Measurements from ENCODE around the gene GATA2.

GATA2 gene

GRCh38 chr3:128502712-128503111, 9.7 kb upstream of the GATA2 start:
- DNase-seq (ENCODE audit: low read depth in 2 of 2) = no peak

DNA sequence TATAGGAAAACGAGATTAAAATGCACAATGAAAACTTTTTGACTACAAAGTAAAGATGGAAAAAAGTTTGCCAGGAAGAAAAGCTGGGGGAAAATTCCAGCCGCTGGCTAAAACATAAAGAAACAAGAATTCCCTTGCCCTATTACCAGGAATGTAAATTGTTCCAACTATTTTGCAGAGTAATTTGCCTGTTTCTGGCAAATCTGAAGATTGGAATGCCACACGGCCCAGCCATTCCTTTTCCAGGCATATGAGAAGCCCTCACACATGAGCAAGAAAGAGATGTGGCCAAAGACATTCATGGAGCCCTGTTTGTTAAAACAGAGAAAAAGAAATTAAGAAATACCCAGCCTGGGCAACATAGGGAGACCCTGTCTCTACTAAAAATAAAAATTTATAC, 8.4 kb upstream of the GATA2 start:
- DNase-seq (ENCODE audit: low read depth in 2 of 2) = no peak

GRCh38 chr3:128500556-128500955, 7.6 kb upstream of the GATA2 start:
- no peak for DNase-seq (ENCODE audit: low read depth in 2 of 2)

- DNase-seq (ENCODE audit: low read depth in 2 of 2) = no peak
Measured at GRCh38 chr3:128499724-128500275, 6.8 kb upstream of the GATA2 start.

- DNase-seq (ENCODE audit: low read depth in 2 of 2) = no peak
Measured at GRCh38 chr3:128498901-128499530, 6.0 kb upstream of the GATA2 start.

DNA sequence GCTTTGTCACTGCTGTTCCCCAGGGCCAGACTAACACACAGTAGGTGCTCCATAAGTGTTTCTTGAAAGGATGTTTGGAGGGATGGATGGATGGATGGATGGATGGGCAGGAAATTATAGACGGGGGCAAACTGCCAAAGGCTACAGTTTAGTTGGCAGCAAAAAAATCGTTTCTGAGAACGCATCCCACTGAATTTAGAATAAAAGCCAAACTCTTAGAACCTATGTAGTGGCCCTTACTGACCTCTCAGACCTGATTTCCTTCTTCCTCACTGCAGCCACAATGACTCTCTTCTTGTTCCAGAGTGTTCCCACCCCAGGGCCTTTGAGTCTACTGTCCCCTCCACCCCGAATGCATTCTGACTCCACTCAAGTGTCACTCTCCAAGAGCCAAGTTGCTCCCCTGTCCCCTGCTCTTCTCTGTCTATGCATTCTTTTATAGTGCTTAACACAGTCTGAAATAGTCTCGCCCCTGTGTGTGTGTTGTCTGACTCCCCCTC, 5.2 kb upstream of the GATA2 start:
- no peak for DNase-seq (ENCODE audit: low read depth in 2 of 2)

GRCh38 chr3:128497305-128498126, 4.5 kb upstream of the GATA2 start:
- no peak for DNase-seq (ENCODE audit: low read depth in 2 of 2)

DNA sequence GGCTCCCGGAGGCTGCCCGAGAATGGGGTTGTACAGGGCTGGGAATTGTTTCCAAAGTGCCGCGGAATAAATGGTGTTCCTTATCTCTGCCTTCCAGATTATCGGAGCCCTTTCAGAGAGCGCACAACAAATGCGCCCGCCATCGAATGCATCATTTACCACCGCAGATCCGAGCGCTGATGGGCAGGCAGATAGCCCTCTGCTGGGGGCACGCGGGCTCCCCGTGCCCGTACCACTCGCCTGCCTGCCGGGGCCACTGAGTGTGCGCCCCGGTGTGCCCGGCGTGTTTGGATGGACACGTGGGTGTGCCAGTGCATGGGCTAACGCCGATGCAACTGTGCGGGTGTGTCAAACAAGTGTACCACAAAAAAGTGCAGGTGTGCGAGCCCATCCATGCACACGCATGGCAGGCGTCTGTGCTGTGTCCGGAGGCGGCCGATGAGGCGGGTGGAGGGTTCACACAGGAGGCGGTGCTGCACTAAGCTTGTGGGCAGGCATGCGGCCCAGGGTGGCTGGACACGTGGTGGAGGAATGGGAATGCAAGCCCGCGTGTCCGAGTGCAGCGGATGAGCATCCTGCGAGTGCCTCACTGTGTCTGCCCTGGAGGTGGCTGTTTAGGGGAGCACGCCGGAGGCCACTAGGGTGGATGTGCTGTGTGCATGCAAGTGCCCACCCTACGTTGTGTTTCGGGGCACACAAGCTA, 3.8 kb upstream of the GATA2 start:
- DNase-seq (ENCODE audit: low read depth in 2 of 2) = no peak

DNA sequence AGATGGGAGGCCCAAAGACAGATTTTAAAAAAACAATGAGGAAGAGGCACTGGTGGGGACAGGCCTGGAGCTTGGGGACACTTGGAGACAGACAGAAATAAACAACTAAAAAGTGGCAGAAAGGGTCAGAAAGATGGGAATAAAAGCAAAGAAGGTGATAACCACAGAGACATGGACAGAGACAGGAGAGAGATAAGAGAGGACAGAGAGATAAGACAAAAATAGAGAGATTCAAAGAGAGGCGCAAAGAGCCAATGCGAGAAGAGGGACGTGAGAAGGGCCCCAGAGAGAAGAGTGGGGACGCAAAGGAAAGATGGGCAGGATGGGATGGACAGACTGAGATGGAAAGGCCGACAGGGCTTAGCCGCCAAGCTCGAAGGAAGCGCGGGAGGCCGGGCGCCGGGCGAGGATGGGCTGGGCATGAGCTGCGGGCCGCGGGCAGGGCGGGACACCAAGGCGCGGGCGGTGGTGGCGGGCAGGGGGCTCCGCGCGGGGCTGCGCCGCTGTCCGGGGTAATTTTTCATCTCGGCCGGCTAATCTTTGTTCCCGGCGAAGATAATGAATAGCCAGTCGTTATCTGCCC, 3.1 kb upstream of the GATA2 start:
- no peak for DNase-seq (ENCODE audit: low read depth in 2 of 2)

- no peak for DNase-seq (ENCODE audit: low read depth in 2 of 2)
Measured at GRCh38 chr3:128495435-128495970, 2.5 kb upstream of the GATA2 start.

- DNase-seq (ENCODE audit: low read depth in 2 of 2) = no peak
Measured at GRCh38 chr3:128494367-128494650, 1.3 kb upstream of the GATA2 start.

- DNase-seq (ENCODE audit: low read depth in 2 of 2) = no peak
Measured at GRCh38 chr3:128493570-128494366, 767 bp upstream of the GATA2 start.

GRCh38 chr3:128491941-128492670, 895 bp downstream of the GATA2 start:
- DNase-seq (ENCODE audit: low read depth in 2 of 2) = no peak

DNA sequence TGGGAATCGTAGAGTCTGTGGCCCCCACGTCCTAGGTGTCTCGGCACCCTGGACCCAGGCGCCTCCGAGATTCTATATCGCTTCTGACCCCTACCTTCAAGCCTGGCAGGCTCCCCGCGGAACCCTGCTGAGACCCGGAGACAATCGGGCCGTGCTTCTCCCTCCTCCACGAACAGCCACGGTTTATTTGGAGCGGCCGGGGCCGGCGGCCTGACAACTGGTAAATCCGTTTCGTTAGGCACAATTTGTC, 1.4 kb downstream of the GATA2 start:
- DNase-seq (ENCODE audit: low read depth in 2 of 2) = no peak

- no peak for DNase-seq (ENCODE audit: low read depth in 2 of 2)
Measured at GRCh38 chr3:128490915-128491690, 1.9 kb downstream of the GATA2 start.

DNA sequence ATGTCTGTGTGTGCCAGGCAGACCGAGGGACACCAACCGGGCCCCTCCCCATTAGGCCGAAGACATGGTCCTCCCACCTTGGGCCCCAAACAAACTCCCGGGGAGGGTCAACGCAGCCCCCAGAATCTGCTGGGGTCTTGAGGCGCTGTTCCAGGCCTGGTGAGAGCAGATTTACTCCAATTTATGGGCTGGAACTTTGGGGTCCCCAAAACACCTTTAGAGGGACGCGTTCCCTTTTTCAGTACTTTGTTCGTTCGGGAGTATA, 2.4 kb downstream of the GATA2 start:
- no peak for DNase-seq (ENCODE audit: low read depth in 2 of 2)

GRCh38 chr3:128489927-128490649, 2.9 kb downstream of the GATA2 start:
- no peak for DNase-seq (ENCODE audit: low read depth in 2 of 2)

GRCh38 chr3:128489674-128489926, 3.4 kb downstream of the GATA2 start:
- DNase-seq (ENCODE audit: low read depth in 2 of 2) = no peak

GRCh38 chr3:128488991-128489673, 3.9 kb downstream of the GATA2 start:
- DNase-seq (ENCODE audit: low read depth in 2 of 2) = no peak
